K562 (cell line): Measurements from ENCODE around the gene ARID3B. TPM values are rescaled to one million over a fixed set of nuclear protein-coding genes. Genes with fewer than 3 reads are reported as not detected.

Experiments used
- BCLAF1 ChIP-seq, 2 experiments: fragments of 450-650 bp in 1 of 2; IDR thresholded peaks; 2 replicates each; pipeline ENCODE4 v1.6.1; 2011 to 2017; ENCODE audit warnings: low read depth in 2 of 2, antibody characterized with exemption in 1 of 2, borderline replicate concordance in 1 of 2, low read length in 1 of 2, mild to moderate bottlenecking in 1 of 2, mixed read lengths in 1 of 2; ENCODE audit not compliant: control insufficient read depth in 1 of 2
- BHLHE40 ChIP-seq: IDR thresholded peaks from 2 replicates; pipeline ENCODE4 v1.6.1; 2011; ENCODE audit warnings: low read length, improper control_type of control experiment
- CREBBP ChIP-seq: IDR thresholded peaks from one replicate; pipeline ENCODE4 v1.6.1; 2012; ENCODE audit warnings: low read depth, mild to moderate bottlenecking, control low read depth, inconsistent platforms, low read length
- SAFB2 ChIP-seq: fragments of 200-400 bp; formaldehyde crosslinking; IDR thresholded peaks from 2 replicates; pipeline ENCODE4 v1.6.1; 2018; ENCODE audit warnings: borderline replicate concordance, low read length, low read depth, moderate library complexity; ENCODE audit not compliant: severe bottlenecking
- SMARCA4 ChIP-seq: fragments of 450-650 bp; IDR thresholded peaks from 2 replicates; pipeline ENCODE4 v1.6.1; 2016
- SRSF7 ChIP-seq: fragments of 200-400 bp; formaldehyde crosslinking; optimal IDR thresholded peaks from 2 replicates; pipeline ENCODE3; 2017; ENCODE audit warnings: mild to moderate bottlenecking, low read depth, low read length
- SRSF9 ChIP-seq: fragments of 200-400 bp; formaldehyde crosslinking; IDR thresholded peaks from 2 replicates; pipeline ENCODE4 v1.6.1; 2017; ENCODE audit warnings: low read depth, low read length, borderline replicate concordance
- TAL1 ChIP-seq: fragments of 450-650 bp; IDR thresholded peaks from 2 replicates; pipeline ENCODE4 v1.6.1; 2016; ENCODE audit warnings: mild to moderate bottlenecking
- TCF7L2 ChIP-seq: fragments of 150-350 bp; IDR thresholded peaks from 2 replicates; pipeline ENCODE4 v1.6.1; 2016; ENCODE audit warnings: low read depth, mild to moderate bottlenecking, low read length, moderate library complexity
- YBX1 ChIP-seq: fragments of 450-650 bp; IDR thresholded peaks from 2 replicates; pipeline ENCODE4 v1.7.1; 2016; ENCODE audit warnings: mild to moderate bottlenecking
- ZBTB40 ChIP-seq, 2 experiments: fragments of 450-650 bp in 1 of 2; sonication (generic) in 1 of 2; formaldehyde crosslinking in 1 of 2; IDR thresholded peaks; 2 replicates each; pipeline versions ENCODE4 v1.7.1 to v1.9.0; 2016 to 2022; ENCODE audit warnings: inconsistent platforms in 1 of 2, mild to moderate bottlenecking in 1 of 2, missing genetic modification reagents in 1 of 2
- ZFP91 ChIP-seq: sonication (generic); formaldehyde crosslinking; IDR thresholded peaks from 2 replicates; pipeline ENCODE4 v1.8.0; 2022; ENCODE audit warnings: mild to moderate bottlenecking, missing genetic modification reagents
- ZSCAN32 ChIP-seq: fragments of 450-650 bp; formaldehyde crosslinking; IDR thresholded peaks from 2 replicates; pipeline ENCODE4 v1.4.0; 2020; ENCODE audit warnings: mild to moderate bottlenecking, moderate library complexity
- polyA plus RNA-seq, 8 experiments: library from polyadenylated mRNA; depleted of rRNA in 4 of 8; stranded (reverse) in 5 of 8; unstranded in 3 of 8; fragments of >200 nt; fragmentation: Nextera tagmentation in 2 of 8; fragmentation: Illumina TruSeq in 1 of 8; extraction: Ambion mirVana in 2 of 8; extraction: Trizol in 1 of 8; gene quantifications; 2 replicates each; pipeline versions ENCODE4 v1.2.1 to v1.2.3, GENCODE V29; 2011 to 2014; ENCODE audit warnings: inconsistent platforms in 1 of 8, missing spikeins in 1 of 8
- total RNA-seq, 7 experiments: library from RNA; depleted of rRNA in 6 of 7; stranded (reverse); fragments of >200 nt in 6 of 7; fragmentation: Illumina TruSeq in 2 of 7; extraction: Trizol in 2 of 7; gene quantifications; 2 replicates each; pipeline versions ENCODE4 v1.2.1 to v1.2.3, GENCODE V29; 2011 to 2021; ENCODE audit warnings: low replicate concordance in 1 of 7

ARID3B gene
- total and polyA plus RNA-seq, 9 of the 15 experiments (the other 6 are each of a cell fraction or from before 2014, with no cell fraction given): 0.32 to 15.1 (median 7.1) TPM

- no peak for TF ChIP-seq BCLAF1 (IDR thresholded peaks at IDR 0.05; ENCODE audit: borderline replicate concordance in 1 of 2, control insufficient read depth in 1 of 2, low read depth in 2 of 2, low read length in 1 of 2)
- no peak for TF ChIP-seq ZFP91 (CRISPR knock-in tag)
- TF ChIP-seq ZSCAN32 (CRISPR knock-in tag): 0 out of 2 replicates have a peak, but pooled peaks have one; percentile 15
- TF ChIP-seq SRSF9: no peak
- TF ChIP-seq TCF7L2: no peak
- no peak for TF ChIP-seq SAFB2
- TF ChIP-seq YBX1: no peak
- peak; percentile 40; the same call in 1 of the 2 replicates for TF ChIP-seq ZBTB40 (IDR thresholded peaks at IDR 0.05)
- TF ChIP-seq ZBTB40 (CRISPR knock-in tag; IDR thresholded peaks at IDR 0.05): no peak
- TF ChIP-seq SRSF7: no peak
- no peak for TF ChIP-seq CREBBP
- peak; percentile 88 for TF ChIP-seq BHLHE40
- no peak for TF ChIP-seq TAL1
- TF ChIP-seq SMARCA4: peak; percentile 40; the same call in 1 of the 2 replicates
Observed at GRCh38 chr15:74598126-74598842, 57.3 kb downstream of the ARID3B start (continued).
